MCF 10A (cell line): ENCODE results near the gene APOBEC3G. TPM values are rescaled to one million over a fixed set of nuclear protein-coding genes. Genes with fewer than 3 reads are reported as not detected.
"Not testable (repeated sequence)": the region's sequence is repeated elsewhere in the genome, so short reads cannot be mapped to it uniquely, and the experiment has no call there.

ENCODE experiments used
- BruUV-seq: library from RNA; stranded (reverse); fragments of 400-500 nt; replicated peaks from 2 replicates; lab custom pipeline; 2021; lab: Mats Ljungman, UMichigan
- CTCF ChIA-PET: fragments of 300-600 bp; sonication (Branson Sonifier 250); formaldehyde crosslinking; extraction: SDS; loops from one replicate; lab custom pipeline; 2021; ENCODE audit warnings: antibody characterized with exemption, inconsistent platforms; lab: Yijun Ruan, JAX
- POLR2A ChIA-PET: fragments of 300-600, 350-650 bp; sonication (Branson Sonifier 250); formaldehyde crosslinking; extraction: SDS; loops from one replicate; lab custom pipeline; 2020; ENCODE audit warnings: antibody characterized with exemption, inconsistent platforms; lab: Yijun Ruan, JAX
- DNase-seq: peaks from one replicate; pipeline ENCODE4 v3.0.0-alpha.2; 2018; ENCODE audit not compliant: unreplicated experiment
- H3K27ac Mint-ChIP-seq: one replicate; pipeline ENCODE4 v1.8.0; 2022; ENCODE audit warnings: mild to moderate bottlenecking, low read depth, mixed read lengths; ENCODE audit not compliant: unreplicated experiment
- H3K27me3 Mint-ChIP-seq: one replicate; pipeline ENCODE4 v1.8.0; 2022; ENCODE audit warnings: mixed read lengths; ENCODE audit not compliant: insufficient read depth, unreplicated experiment
- H3K36me3 Mint-ChIP-seq: one replicate; pipeline ENCODE4 v1.8.0; 2022; ENCODE audit warnings: mild to moderate bottlenecking, moderate library complexity, mixed read lengths; ENCODE audit not compliant: insufficient read depth, unreplicated experiment
- H3K4me1 Mint-ChIP-seq: one replicate; pipeline ENCODE4 v1.8.0; 2022; ENCODE audit warnings: mixed read lengths; ENCODE audit not compliant: insufficient read depth, unreplicated experiment
- H3K4me3 Mint-ChIP-seq: one replicate; pipeline ENCODE4 v1.8.0; 2022; ENCODE audit warnings: mild to moderate bottlenecking, moderate library complexity, mixed read lengths; ENCODE audit not compliant: unreplicated experiment
- H3K9me3 Mint-ChIP-seq: one replicate; pipeline ENCODE4 v1.8.0; 2022; ENCODE audit warnings: mixed read lengths; ENCODE audit not compliant: unreplicated experiment
- intact Hi-C: fragments of 100-400 bp; cut with micrococcal nuclease; formaldehyde crosslinking; loops from 2 replicates; pipeline ENCODE4 v1.14.1; 2022
- total RNA-seq: library from RNA; stranded (reverse); gene quantifications from 2 replicates; pipeline ENCODE4 v1.2.3, GENCODE V29; 2022
- TF ChIP-seq, protein P1 (sequence below): fragments of 200-600 bp; IDR thresholded peaks from one replicate; pipeline ENCODE4 v1.8.0; 2022; ENCODE audit warnings: antibody characterized with exemption, mild to moderate bottlenecking; ENCODE audit not compliant: unreplicated experiment

The APOBEC3G gene
- total RNA-seq, 1 experiment from 2014 or later: 0.49 TPM

DNA sequence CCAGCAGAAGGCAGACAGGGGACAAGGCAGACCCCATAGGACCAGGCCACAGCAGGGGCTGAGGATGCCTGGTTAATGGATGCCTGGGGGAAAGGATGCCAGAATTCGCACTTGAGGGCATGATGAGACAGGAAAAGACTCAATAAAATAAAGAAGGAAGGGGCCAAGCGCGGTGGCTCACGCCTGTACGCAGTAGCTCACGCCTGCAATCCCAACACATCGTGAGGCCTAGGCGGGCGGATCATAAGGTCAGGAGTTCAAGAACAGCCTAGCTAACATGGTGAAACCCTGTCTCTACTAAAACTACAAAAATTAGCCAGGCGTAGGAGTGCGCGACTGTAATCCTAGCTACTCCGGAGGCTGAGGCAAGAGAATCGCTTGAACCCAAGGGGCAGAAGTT lies 46.4 kb upstream of the APOBEC3G start:
- Mint-ChIP-seq H3K36me3 (no peaks in the 10 kb centered on the region), H3K27me3 (no peaks in the 10 kb centered on the region), H3K4me3 (no peak overlapping the region), H3K4me1 (peaks cover 5% of the 10 kb centered on the region), H3K9me3 (no peaks in the 10 kb centered on the region), H3K27ac (no peak overlapping the region)
- POLR2A ChIA-PET: no interaction called here
- intact Hi-C loops: no loop called here
- no TSS peak for BruUV-seq
- TF ChIP-seq, protein P1, sequence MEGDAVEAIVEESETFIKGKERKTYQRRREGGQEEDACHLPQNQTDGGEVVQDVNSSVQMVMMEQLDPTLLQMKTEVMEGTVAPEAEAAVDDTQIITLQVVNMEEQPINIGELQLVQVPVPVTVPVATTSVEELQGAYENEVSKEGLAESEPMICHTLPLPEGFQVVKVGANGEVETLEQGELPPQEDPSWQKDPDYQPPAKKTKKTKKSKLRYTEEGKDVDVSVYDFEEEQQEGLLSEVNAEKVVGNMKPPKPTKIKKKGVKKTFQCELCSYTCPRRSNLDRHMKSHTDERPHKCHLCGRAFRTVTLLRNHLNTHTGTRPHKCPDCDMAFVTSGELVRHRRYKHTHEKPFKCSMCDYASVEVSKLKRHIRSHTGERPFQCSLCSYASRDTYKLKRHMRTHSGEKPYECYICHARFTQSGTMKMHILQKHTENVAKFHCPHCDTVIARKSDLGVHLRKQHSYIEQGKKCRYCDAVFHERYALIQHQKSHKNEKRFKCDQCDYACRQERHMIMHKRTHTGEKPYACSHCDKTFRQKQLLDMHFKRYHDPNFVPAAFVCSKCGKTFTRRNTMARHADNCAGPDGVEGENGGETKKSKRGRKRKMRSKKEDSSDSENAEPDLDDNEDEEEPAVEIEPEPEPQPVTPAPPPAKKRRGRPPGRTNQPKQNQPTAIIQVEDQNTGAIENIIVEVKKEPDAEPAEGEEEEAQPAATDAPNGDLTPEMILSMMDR: no peak
- CTCF ChIA-PET: interaction anchor here (1.1 kb wide), 1 partner anchor 23 kb away, joined by 4 read pairs; no protein-coding TSS in a partner anchor
- DNase-seq: no peak

DNA sequence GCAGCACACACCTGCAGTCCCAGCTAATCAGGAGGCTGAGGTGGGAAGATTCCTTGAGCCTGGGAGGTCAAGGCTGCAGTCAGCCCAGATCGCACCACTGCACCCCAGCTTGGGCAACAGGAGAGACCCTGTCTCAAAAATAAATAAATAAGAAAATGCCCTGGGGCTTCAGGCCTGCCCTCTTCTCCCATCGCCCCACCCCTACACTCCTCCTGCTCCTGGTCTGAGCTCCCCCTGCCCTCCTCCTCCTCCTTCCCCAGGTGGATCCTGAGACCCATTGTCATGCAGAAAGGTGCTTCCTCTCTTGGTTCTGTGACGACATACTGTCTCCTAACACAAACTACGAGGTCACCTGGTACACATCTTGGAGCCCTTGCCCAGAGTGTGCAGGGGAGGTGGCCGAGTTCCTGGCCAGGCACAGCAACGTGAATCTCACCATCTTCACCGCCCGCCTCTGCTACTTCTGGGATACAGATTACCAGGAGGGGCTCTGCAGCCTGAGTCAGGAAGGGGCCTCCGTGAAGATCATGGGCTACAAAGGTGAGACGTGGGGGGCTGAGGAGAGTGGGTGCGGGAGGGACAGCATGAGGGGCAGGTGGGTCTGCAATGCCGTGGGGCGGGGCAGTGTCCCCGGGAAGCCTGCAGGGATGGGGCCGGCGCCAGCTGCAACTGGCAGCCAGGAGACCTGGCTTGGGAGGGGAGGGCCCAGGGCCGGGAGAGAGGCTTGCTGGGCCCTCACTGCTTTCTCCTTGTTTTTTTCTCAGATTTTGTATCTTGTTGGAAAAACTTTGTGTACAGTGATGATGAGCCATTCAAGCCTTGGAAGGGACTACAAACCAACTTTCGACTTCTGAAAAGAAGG lies 45.4 kb upstream of the APOBEC3G start:
- H3K27me3 Mint-ChIP-seq, POLR2A ChIA-PET, H3K4me3 Mint-ChIP-seq, DNase-seq, BruUV-seq, H3K9me3 Mint-ChIP-seq, H3K4me1 Mint-ChIP-seq, H3K27ac Mint-ChIP-seq, intact Hi-C loops, H3K36me3 Mint-ChIP-seq: not testable (repeated sequence)
- CTCF ChIA-PET: interaction anchor here (1.1 kb wide), 1 partner anchor 24 kb away, joined by 4 read pairs; no protein-coding TSS in a partner anchor

DNA sequence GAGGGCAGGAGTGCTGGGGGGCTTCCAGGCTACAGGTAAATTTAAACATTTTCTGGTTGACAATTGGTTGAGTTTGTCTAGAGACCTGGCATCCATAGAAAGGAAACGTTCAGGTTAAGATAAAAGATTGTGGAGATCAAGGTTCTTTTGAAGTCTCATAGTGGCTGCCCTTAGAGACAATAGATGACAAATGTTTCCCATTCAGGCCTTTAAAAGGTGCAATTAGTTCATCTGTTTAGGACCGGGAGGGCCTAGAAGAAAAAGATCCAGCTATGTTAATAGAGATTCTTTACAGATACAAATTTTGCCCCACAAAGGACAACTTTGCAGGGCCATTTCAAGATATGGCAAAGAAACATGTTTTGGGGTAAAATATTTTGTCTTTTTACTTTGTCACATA lies 40.0 kb upstream of the APOBEC3G start:
- CTCF ChIA-PET, DNase-seq, H3K27ac Mint-ChIP-seq, intact Hi-C loops, H3K27me3 Mint-ChIP-seq, BruUV-seq, H3K4me3 Mint-ChIP-seq, H3K4me1 Mint-ChIP-seq, POLR2A ChIA-PET, H3K36me3 Mint-ChIP-seq, H3K9me3 Mint-ChIP-seq: not testable (repeated sequence)

DNA sequence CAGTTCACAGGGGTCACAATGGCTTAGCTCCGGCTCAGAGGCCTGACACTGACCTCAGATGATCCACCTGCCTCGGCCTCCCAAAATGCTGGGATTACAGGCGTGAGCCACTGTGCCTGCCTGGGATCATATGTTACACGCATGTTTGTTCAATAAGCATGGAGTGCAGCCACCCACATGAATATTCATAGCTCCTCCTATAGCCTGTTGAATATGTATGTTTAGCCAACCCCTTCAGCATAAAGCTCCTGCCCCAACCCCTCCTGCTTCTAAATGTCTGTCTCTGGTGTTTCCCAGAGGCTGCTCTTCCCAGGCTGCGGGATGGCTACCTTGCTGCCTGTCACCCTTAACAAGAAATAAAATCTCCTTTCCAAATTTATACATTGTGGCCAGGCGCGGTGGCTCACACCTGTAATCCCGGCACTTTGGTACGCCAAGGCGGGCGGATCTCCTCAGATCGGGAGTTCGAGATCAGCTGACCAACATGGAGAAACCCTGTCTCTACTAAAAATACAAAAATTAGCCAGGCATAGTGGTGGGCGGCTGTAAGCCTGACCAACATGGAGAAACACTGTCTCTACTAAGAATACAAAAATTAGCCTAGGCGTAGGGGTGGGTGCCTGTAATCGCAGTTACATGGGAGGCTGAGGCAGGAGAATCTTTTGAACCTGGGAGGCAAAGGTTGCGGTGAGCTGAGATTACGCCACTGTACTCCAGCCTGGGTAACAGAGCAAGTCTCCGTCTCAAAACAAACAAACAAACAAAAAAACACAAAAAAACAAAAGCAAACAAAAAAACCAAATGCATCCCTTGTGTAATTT lies 37.6 kb upstream of the APOBEC3G start:
- H3K27me3 Mint-ChIP-seq: no peaks in the 10 kb centered on the region
- no peaks in the 10 kb centered on the region for H3K4me1 Mint-ChIP-seq
- intact Hi-C loops: no loop called here
- H3K36me3 Mint-ChIP-seq: no peaks in the 10 kb centered on the region
- TF ChIP-seq, protein P1: no peak
- peak overlapping the region; percentile 40 for H3K4me3 Mint-ChIP-seq
- ChIA-PET CTCF (no interaction called here), POLR2A (no interaction called here)
- no peak for DNase-seq
- no TSS peak for BruUV-seq
- no peaks in the 10 kb centered on the region for H3K9me3 Mint-ChIP-seq
- no peak overlapping the region for H3K27ac Mint-ChIP-seq

DNA sequence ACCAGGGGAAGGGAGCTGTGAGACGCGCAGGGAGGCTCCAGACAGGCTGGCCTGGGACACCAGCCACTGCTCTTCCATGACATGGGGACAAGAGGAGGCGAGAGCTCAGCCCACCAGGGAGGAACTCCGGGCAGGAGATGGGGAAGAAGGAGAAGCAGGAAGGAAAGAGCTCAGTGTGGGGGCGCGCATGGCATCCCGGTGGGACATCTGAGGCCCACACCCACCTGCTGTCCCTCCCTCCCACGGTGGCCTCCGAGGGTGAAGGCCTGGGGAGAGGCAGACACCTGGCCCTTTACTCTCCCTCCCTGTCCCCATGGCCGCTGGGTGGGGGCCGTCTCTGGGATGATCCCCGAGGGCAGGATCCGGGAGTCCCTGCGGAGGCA lies 36.9 kb upstream of the APOBEC3G start:
- H3K27ac Mint-ChIP-seq, H3K36me3 Mint-ChIP-seq, POLR2A ChIA-PET, H3K27me3 Mint-ChIP-seq, intact Hi-C loops, BruUV-seq, H3K9me3 Mint-ChIP-seq, H3K4me1 Mint-ChIP-seq, CTCF ChIA-PET, DNase-seq: not testable (repeated sequence)
- H3K4me3 Mint-ChIP-seq: peak overlapping the region; percentile 40

DNA sequence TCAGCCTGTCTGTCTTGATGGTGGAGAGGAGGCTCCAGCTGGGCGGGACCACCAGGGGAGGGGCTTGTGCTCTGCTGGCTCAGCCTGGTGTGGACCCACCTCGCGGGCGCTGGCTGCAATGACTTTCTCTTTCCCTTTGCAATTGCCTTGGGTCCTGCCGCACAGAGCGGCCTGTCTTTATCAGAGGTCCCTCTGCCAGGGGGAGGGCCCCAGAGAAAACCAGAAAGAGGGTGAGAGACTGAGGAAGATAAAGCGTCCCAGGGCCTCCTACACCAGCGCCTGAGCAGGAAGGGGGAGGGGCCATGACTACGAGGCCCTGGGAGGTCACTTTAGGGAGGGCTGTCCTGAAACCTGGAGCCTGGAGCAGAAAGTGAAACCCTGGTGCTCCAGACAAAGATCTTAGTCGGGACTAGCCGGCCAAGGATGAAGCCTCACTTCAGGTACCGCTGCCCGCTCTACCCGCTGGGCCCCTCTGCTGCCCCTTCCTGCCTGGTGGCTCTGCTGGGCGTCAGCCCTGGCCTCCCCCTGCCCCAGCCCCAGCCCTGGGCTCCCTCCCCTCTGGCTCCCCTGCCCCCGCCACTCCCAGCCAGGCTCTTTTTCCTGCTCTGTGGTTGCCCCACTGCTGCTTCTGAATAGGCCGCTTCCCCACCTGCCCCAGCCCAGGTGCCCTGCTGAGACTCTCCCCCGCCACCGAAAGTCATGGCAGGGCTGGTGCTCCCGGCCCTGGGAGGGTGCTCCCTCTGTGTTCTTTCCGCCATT lies 36.4 kb upstream of the APOBEC3G start, which contains the start of gene APOBEC3F:
Gene APOBEC3F (plus strand): TSS at position 327 of the 759 bp plus-strand sequence. CDS start 97 bp downstream, at position 424.
- POLR2A ChIA-PET, BruUV-seq, intact Hi-C loops: not testable (repeated sequence)

More for the DNA sequence above, 36.4 kb upstream of the APOBEC3G start, which contains the start of gene APOBEC3F:
- H3K9me3 Mint-ChIP-seq, H3K4me1 Mint-ChIP-seq, CTCF ChIA-PET, H3K27me3 Mint-ChIP-seq, H3K36me3 Mint-ChIP-seq: not testable (repeated sequence)
- H3K27ac Mint-ChIP-seq: peak within 1 kb of the TSS; percentile 60
- DNase-seq: peak; percentile 64
- peak within 1 kb of the TSS; percentile 69 for H3K4me3 Mint-ChIP-seq
